Fibroblast of the conjunctiva (primary cell): ENCODE data around the gene GRIN2C.

Source experiments
- DNase-seq: peaks from one replicate; pipeline ENCODE4 v3.0.0-alpha.2; 2010; ENCODE audit warnings: low read depth

The GRIN2C gene

GRCh38 chr17:74821655-74822334 lies 37.9 kb downstream of the GRIN2C start:
- DNase-seq, result no peak

- DNase-seq, result no peak
These were observed 39.8 kb downstream of the GRIN2C start for GRCh38 chr17:74819801-74820436.

GRCh38 chr17:74818291-74818938 lies 41.3 kb downstream of the GRIN2C start:
- no peak for DNase-seq

- no peak for DNase-seq
These were observed 42.6 kb downstream of the GRIN2C start for GRCh38 chr17:74816905-74817620.

- DNase-seq, result no peak
These were observed 43.9 kb downstream of the GRIN2C start for GRCh38 chr17:74815550-74816370.

- DNase-seq, result no peak
These were observed 44.6 kb downstream of the GRIN2C start for GRCh38 chr17:74815067-74815466.

GRCh38 chr17:74814453-74814852 lies 45.2 kb downstream of the GRIN2C start:
- no peak for DNase-seq

- no peak for DNase-seq
These were observed 47.3 kb downstream of the GRIN2C start for GRCh38 chr17:74812109-74813009.

- DNase-seq, result no peak
These were observed 48.8 kb downstream of the GRIN2C start for GRCh38 chr17:74810699-74811485.

GRCh38 chr17:74808714-74809430 lies 50.8 kb downstream of the GRIN2C start:
- DNase-seq, result no peak

- DNase-seq, result no peak
These were observed 51.8 kb downstream of the GRIN2C start for GRCh38 chr17:74807925-74808324.

GRCh38 chr17:74807441-74807840 lies 52.2 kb downstream of the GRIN2C start:
- no peak for DNase-seq

- no peak for DNase-seq
These were observed 53.4 kb downstream of the GRIN2C start for GRCh38 chr17:74806334-74806733.

- no peak for DNase-seq
These were observed 54.1 kb downstream of the GRIN2C start for GRCh38 chr17:74805591-74805991.

GRCh38 chr17:74804683-74805082 lies 55.0 kb downstream of the GRIN2C start:
- DNase-seq, result no peak

- no peak for DNase-seq
These were observed 55.7 kb downstream of the GRIN2C start for GRCh38 chr17:74803971-74804370.

- DNase-seq, result no peak
These were observed 56.2 kb downstream of the GRIN2C start for GRCh38 chr17:74803388-74803930.

GRCh38 chr17:74801896-74802295 lies 57.8 kb downstream of the GRIN2C start:
- no peak for DNase-seq

GRCh38 chr17:74800531-74800930 lies 59.2 kb downstream of the GRIN2C start:
- DNase-seq, result no peak
